ENCODE results near the gene INSYN1. TPM values are rescaled to one million over a fixed set of nuclear protein-coding genes. Genes with fewer than 3 reads are reported as not detected.

INSYN1 gene
- total RNA-seq, 2 donors from 2014 or later = 17.3 to 26.0 TPM

GRCh38 chr15:73746261-73746660 is 6.9 kb downstream of the INSYN1 start:
- Histone ChIP-seq H3K27me3 (replicated peaks; ENCODE audit: insufficient read depth) (no peaks in the 10 kb centered on the region), H3K27ac (no peak overlapping the region), H3K4me3 (no peak overlapping the region), H3K9me3 (no peaks in the 10 kb centered on the region), H3K4me1 (replicated peaks) (no peaks in the 10 kb centered on the region), H3K36me3 (no peaks in the 10 kb centered on the region)
- DNase-seq (ENCODE audit: low spot score) = no peak
- intact Hi-C loops (cut with DNase I) = no loop called here
- TF ChIP-seq CTCF (IDR thresholded peaks at IDR 0.05) (no peak), POLR2AphosphoS5 (IDR thresholded peaks at IDR 0.05) (no peak), POLR2A (IDR thresholded peaks at IDR 0.05) (no peak)
- 77% methylated on average over 8 of the region's 8 CpGs for WGBS

GRCh38 chr15:73745073-73745472 is 8.1 kb downstream of the INSYN1 start:
- TF ChIP-seq POLR2A (IDR thresholded peaks at IDR 0.05) (no peak), CTCF (IDR thresholded peaks at IDR 0.05) (no peak), POLR2AphosphoS5 (IDR thresholded peaks at IDR 0.05) (no peak)
- no peak overlapping the region for H3K27ac ChIP-seq
- H3K27me3 ChIP-seq (replicated peaks; ENCODE audit: insufficient read depth) = no peaks in the 10 kb centered on the region
- H3K9me3 ChIP-seq = no peaks in the 10 kb centered on the region
- intact Hi-C loops (cut with DNase I) = no loop called here
- no peaks in the 10 kb centered on the region for H3K4me1 ChIP-seq (replicated peaks)
- no peak overlapping the region for H3K4me3 ChIP-seq
- DNase-seq (ENCODE audit: low spot score) = no peak
- no peaks in the 10 kb centered on the region for H3K36me3 ChIP-seq
- WGBS = 75% methylated on average over 7 of the region's 7 CpGs

GRCh38 chr15:73744293-73744692 is 8.9 kb downstream of the INSYN1 start:
- intact Hi-C loops (cut with DNase I) = no loop called here
- DNase-seq (ENCODE audit: low spot score) = no peak
- TF ChIP-seq CTCF (IDR thresholded peaks at IDR 0.05) (no peak), POLR2A (IDR thresholded peaks at IDR 0.05) (no peak)
- Histone ChIP-seq H3K27me3 (replicated peaks; ENCODE audit: insufficient read depth) (no peaks in the 10 kb centered on the region), H3K27ac (no peak overlapping the region), H3K9me3 (no peaks in the 10 kb centered on the region), H3K36me3 (no peaks in the 10 kb centered on the region), H3K4me1 (replicated peaks) (no peaks in the 10 kb centered on the region), H3K4me3 (no peak overlapping the region)
- WGBS = 29% methylated on average over 1 of the region's 1 CpG

- intact Hi-C loops (cut with DNase I) = no loop called here
- H3K9me3 ChIP-seq = no peaks in the 10 kb centered on the region
- no peak overlapping the region for H3K27ac ChIP-seq
- no peaks in the 10 kb centered on the region for H3K4me1 ChIP-seq (replicated peaks)
- no peaks in the 10 kb centered on the region for H3K27me3 ChIP-seq (replicated peaks; ENCODE audit: insufficient read depth)
- H3K36me3 ChIP-seq = no peaks in the 10 kb centered on the region
- H3K4me3 ChIP-seq = no peak overlapping the region
- no peak for DNase-seq (ENCODE audit: low spot score)
- 59% methylated on average over 3 of the region's 3 CpGs for WGBS
- TF ChIP-seq POLR2AphosphoS5 (IDR thresholded peaks at IDR 0.05) (no peak), POLR2A (IDR thresholded peaks at IDR 0.05) (no peak), CTCF (IDR thresholded peaks at IDR 0.05) (no peak)
Measured at GRCh38 chr15:73741321-73741836, 11.8 kb downstream of the INSYN1 start.

GRCh38 chr15:73740152-73741048 is 12.8 kb downstream of the INSYN1 start:
- no peak for TF ChIP-seq POLR2A (IDR thresholded peaks at IDR 0.05)
- Histone ChIP-seq H3K9me3 (no peaks in the 10 kb centered on the region), H3K27ac (no peak overlapping the region), H3K4me1 (replicated peaks) (no peaks in the 10 kb centered on the region), H3K27me3 (replicated peaks; ENCODE audit: insufficient read depth) (no peaks in the 10 kb centered on the region), H3K36me3 (no peaks in the 10 kb centered on the region), H3K4me3 (no peak overlapping the region)
- WGBS = 90% methylated on average over 25 of the region's 25 CpGs
- no peak for DNase-seq (ENCODE audit: low spot score)
- intact Hi-C loops (cut with DNase I) = no loop called here

Data from prostate gland (tissue), 2 donors.